Measurements from ENCODE around the gene SHC1. TPM values are rescaled to one million over a fixed set of nuclear protein-coding genes. Genes with fewer than 3 reads are reported as not detected.
A peak's percentile ranks its signal among the peaks of the same experiment; 100 is the strongest.

The SHC1 gene
- total and polyA plus RNA-seq, 2 experiments from 2014 or later, result 66.8 to 80.3 TPM

GRCh38 chr1:154975409-154976059, 5.0 kb upstream of the SHC1 start:
- Histone ChIP-seq H3K36me3 (no peaks in the 10 kb centered on the region), H3K27ac (peak overlapping the region; percentile 98), H3K4me3 (peak overlapping the region; percentile 48), H3K27me3 (no peaks in the 10 kb centered on the region), H3K4me1 (ENCODE audit: low read depth) (peaks cover 23% of the 10 kb centered on the region), H3K9me3 (ENCODE audit: low read depth) (no peaks in the 10 kb centered on the region)
- TF ChIP-seq, protein P1, sequence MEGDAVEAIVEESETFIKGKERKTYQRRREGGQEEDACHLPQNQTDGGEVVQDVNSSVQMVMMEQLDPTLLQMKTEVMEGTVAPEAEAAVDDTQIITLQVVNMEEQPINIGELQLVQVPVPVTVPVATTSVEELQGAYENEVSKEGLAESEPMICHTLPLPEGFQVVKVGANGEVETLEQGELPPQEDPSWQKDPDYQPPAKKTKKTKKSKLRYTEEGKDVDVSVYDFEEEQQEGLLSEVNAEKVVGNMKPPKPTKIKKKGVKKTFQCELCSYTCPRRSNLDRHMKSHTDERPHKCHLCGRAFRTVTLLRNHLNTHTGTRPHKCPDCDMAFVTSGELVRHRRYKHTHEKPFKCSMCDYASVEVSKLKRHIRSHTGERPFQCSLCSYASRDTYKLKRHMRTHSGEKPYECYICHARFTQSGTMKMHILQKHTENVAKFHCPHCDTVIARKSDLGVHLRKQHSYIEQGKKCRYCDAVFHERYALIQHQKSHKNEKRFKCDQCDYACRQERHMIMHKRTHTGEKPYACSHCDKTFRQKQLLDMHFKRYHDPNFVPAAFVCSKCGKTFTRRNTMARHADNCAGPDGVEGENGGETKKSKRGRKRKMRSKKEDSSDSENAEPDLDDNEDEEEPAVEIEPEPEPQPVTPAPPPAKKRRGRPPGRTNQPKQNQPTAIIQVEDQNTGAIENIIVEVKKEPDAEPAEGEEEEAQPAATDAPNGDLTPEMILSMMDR (IDR thresholded peaks at IDR 0.05; ENCODE audit: low read depth, low read length), result no peak
- DNase-seq (ENCODE audit: low read depth in 1 of 2, low spot score in 1 of 2), result peak; percentile 44 to 73

GRCh38 chr1:154974808-154975408, 4.4 kb upstream of the SHC1 start:
- Histone ChIP-seq H3K4me1 (ENCODE audit: low read depth) (peaks cover 29% of the 10 kb centered on the region), H3K9me3 (ENCODE audit: low read depth) (no peaks in the 10 kb centered on the region), H3K27me3 (no peaks in the 10 kb centered on the region), H3K27ac (peak overlapping the region; percentile 98), H3K4me3 (peak overlapping the region; percentile 48), H3K36me3 (no peaks in the 10 kb centered on the region)
- TF ChIP-seq, protein P1 (IDR thresholded peaks at IDR 0.05; ENCODE audit: low read depth, low read length), result no peak
- DNase-seq (ENCODE audit: low read depth in 1 of 2, low spot score in 1 of 2), result peak; percentile 97

- peaks cover 35% of the 10 kb centered on the region for H3K4me1 ChIP-seq (ENCODE audit: low read depth)
- peak within 1 kb of the TSS; percentile 48 for H3K4me3 ChIP-seq
- no peaks in the 10 kb centered on the region for H3K36me3 ChIP-seq
- peak; percentile 100 for DNase-seq (ENCODE audit: low read depth in 1 of 2, low spot score in 1 of 2)
- H3K27ac ChIP-seq, result peak within 1 kb of the TSS; percentile 98
- TF ChIP-seq, protein P1 (IDR thresholded peaks at IDR 0.05; ENCODE audit: low read depth, low read length), result no peak
- H3K27me3 ChIP-seq, result no peaks in the 10 kb centered on the region
- no peaks in the 10 kb centered on the region for H3K9me3 ChIP-seq (ENCODE audit: low read depth)
These were observed 3.7 kb upstream of the SHC1 start, which contains the start of gene CKS1B for GRCh38 chr1:154974102-154974807. CKS1B (plus strand) TSS chr1:154974681; CDS start chr1:154974746, 65 bp downstream.

- Histone ChIP-seq H3K4me1 (ENCODE audit: low read depth) (peaks cover 39% of the 10 kb centered on the region), H3K27me3 (no peaks in the 10 kb centered on the region), H3K4me3 (peak overlapping the region; percentile 48), H3K9me3 (ENCODE audit: low read depth) (no peaks in the 10 kb centered on the region), H3K36me3 (no peaks in the 10 kb centered on the region), H3K27ac (peak overlapping the region; percentile 98)
- TF ChIP-seq, protein P1 (IDR thresholded peaks at IDR 0.05; ENCODE audit: low read depth, low read length), result no peak
- peak; percentile 96 to 99 for DNase-seq (ENCODE audit: low read depth in 1 of 2, low spot score in 1 of 2)
These were observed 3.0 kb upstream of the SHC1 start for GRCh38 chr1:154973344-154974101.

All from cardiac muscle cell (in vitro differentiated cells and primary cell).